ENCODE data around the gene GPR107. TPM values are rescaled to one million over a fixed set of nuclear protein-coding genes. Genes with fewer than 3 reads are reported as not detected.

GPR107 gene
- polyA plus RNA-seq, 2 of the 4 experiments (the other 2 are of a cell fraction), result 28.1 to 45.1 TPM

DNA sequence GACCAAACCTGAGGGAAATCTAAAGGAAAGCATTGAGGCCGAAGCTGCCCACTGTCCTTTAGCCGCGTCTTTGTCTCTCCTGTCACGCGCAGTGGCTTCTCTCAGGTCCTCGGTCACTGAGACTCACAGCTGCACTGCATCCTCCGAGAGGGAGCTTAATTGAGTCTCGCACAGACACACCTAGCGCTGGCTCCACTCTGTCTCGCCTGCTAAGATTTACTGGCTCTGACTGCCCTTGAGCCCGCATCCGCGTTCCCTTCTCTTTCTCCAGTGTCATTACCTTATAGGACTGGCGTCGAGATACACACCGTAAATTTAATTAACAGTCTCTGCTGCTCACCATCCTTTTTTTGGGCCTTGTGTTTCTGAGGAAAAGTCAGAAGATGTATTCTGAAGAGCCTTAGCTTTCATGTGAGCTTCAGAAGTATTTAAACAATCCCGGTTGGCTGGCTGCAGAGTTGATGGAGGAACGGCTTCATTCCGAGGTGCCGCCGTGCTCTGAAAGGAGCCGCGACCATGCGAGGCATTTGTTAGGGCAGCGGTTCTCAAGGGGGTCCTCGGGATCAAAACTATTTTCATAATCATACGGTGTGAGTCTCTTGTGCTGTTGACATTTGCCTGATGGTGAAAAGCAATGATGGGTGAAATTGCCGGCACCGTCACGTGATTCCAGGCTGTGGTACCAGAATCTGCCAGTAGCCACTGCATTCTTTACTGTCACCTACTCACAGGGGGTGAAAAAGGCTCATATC lies 58.3 kb downstream of the GPR107 start:
- no peak for TF ChIP-seq RNF2 (IDR thresholded peaks at IDR 0.05; ENCODE audit: borderline replicate concordance, low read depth)
- no peak for TF ChIP-seq KDM5A (IDR thresholded peaks at IDR 0.05)
- TF ChIP-seq FOSB (CRISPR knock-in tag; IDR thresholded peaks at IDR 0.05), result no peak
- TF ChIP-seq, protein P1, sequence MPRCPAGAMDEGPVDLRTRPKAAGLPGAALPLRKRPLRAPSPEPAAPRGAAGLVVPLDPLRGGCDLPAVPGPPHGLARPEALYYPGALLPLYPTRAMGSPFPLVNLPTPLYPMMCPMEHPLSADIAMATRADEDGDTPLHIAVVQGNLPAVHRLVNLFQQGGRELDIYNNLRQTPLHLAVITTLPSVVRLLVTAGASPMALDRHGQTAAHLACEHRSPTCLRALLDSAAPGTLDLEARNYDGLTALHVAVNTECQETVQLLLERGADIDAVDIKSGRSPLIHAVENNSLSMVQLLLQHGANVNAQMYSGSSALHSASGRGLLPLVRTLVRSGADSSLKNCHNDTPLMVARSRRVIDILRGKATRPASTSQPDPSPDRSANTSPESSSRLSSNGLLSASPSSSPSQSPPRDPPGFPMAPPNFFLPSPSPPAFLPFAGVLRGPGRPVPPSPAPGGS (IDR thresholded peaks at IDR 0.05), result no peak
- no peak for TF ChIP-seq CBX2 (IDR thresholded peaks at IDR 0.05; ENCODE audit: borderline replicate concordance, low read depth)
- no peak for DNase-seq (ENCODE audit: low read depth in 1 of 2, low spot score in 1 of 2)
- no peaks in the 10 kb centered on the region for H3K9me3 ChIP-seq
- WGBS (ENCODE audit: missing lambda C conversion rate), result 92% methylated on average over 30 of the region's 30 CpGs
- H3K4me1 ChIP-seq, result no peaks in the 10 kb centered on the region
- no peak for ATAC-seq
- POLR2A ChIA-PET, result no interaction called here
- no peak overlapping the region for H3K4me3 ChIP-seq
- FAIRE-seq, result no peak
- CTCF ChIA-PET, result interaction anchor here (6.8 to 10.5 kb wide), 2 partner anchors 16 to 129 kb away, joined by 72 to 191 read pairs; no protein-coding TSS in a partner anchor
- H3K4me2 ChIP-seq, result no peak overlapping the region
- no peak overlapping the region for H3K27ac ChIP-seq

- Histone ChIP-seq H3K4me2 (no peak overlapping the region), H3K4me1 (peaks cover 5% of the 10 kb centered on the region; the same call in 2 of the 3 replicates), H3K4me3 (no peak overlapping the region), H3K9me3 (no peaks in the 10 kb centered on the region), H3K27ac (no peak overlapping the region)
- TF ChIP-seq POLR2AphosphoS2 (conservative IDR thresholded peaks at IDR 0.05; ENCODE audit: low read length) (no peak), HDAC2 (IDR thresholded peaks at IDR 0.05) (no peak), EP300 (IDR thresholded peaks at IDR 0.05) (no peak), NFE2L2 (conservative IDR thresholded peaks at IDR 0.05; ENCODE audit: low read length) (no peak), FOSL2 (IDR thresholded peaks at IDR 0.05) (no peak), FOSL2 (CRISPR knock-in tag; IDR thresholded peaks at IDR 0.05) (no peak), FOSB (CRISPR knock-in tag; IDR thresholded peaks at IDR 0.05) (no peak), RFX5 (IDR thresholded peaks at IDR 0.05) (no peak), RNF2 (IDR thresholded peaks at IDR 0.05; ENCODE audit: borderline replicate concordance, low read depth) (no peak), PBX3 (IDR thresholded peaks at IDR 0.05) (no peak), KDM5A (IDR thresholded peaks at IDR 0.05) (no peak), NPAS2 (CRISPR knock-in tag; IDR thresholded peaks at IDR 0.05; ENCODE audit: borderline replicate concordance) (no peak), HMGXB4 (CRISPR knock-in tag; IDR thresholded peaks at IDR 0.05; ENCODE audit: borderline replicate concordance) (no peak), ZC3H11A (IDR thresholded peaks at IDR 0.05) (no peak), MYC (IDR thresholded peaks at IDR 0.05; ENCODE audit: borderline replicate concordance, low read length) (no peak), RAD21 (conservative IDR thresholded peaks at IDR 0.05 in 1 of 2, IDR thresholded peaks at IDR 0.05 in 1 of 2) (no peak), MAX (IDR thresholded peaks at IDR 0.05) (no peak), POLR2A (IDR thresholded peaks at IDR 0.05; ENCODE audit: low read length) (no peak), HOXB13 (CRISPR knock-in tag; IDR thresholded peaks at IDR 0.05; ENCODE audit: low read depth) (no peak)
- TF ChIP-seq, protein P2, sequence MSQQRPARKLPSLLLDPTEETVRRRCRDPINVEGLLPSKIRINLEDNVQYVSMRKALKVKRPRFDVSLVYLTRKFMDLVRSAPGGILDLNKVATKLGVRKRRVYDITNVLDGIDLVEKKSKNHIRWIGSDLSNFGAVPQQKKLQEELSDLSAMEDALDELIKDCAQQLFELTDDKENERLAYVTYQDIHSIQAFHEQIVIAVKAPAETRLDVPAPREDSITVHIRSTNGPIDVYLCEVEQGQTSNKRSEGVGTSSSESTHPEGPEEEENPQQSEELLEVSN (IDR thresholded peaks at IDR 0.05; ENCODE audit: borderline replicate concordance, low read depth), result no peak
- CTCF ChIA-PET, result interaction anchor here (0.6 to 10.5 kb wide), 4 partner anchors 17 to 235 kb away, joined by 3 to 191 read pairs (median 38); no protein-coding TSS in a partner anchor
- no peak for DNase-seq (ENCODE audit: low read depth in 1 of 2, low spot score in 1 of 2)
- 93% methylated on average over 3 of the region's 3 CpGs for WGBS (ENCODE audit: missing lambda C conversion rate)
- POLR2A ChIA-PET, result no interaction called here
- no peak for FAIRE-seq
- no peak for ATAC-seq
Measured at GRCh38 chr9:130112538-130113151, 58.9 kb downstream of the GPR107 start.

Measured in A549 (cell line).